Measurements from ENCODE around the gene LRRFIP1.
"Not testable (repeated sequence)": the region's sequence is repeated elsewhere in the genome, so short reads cannot be mapped to it uniquely, and the experiment has no call there.

LRRFIP1 gene, protein sequence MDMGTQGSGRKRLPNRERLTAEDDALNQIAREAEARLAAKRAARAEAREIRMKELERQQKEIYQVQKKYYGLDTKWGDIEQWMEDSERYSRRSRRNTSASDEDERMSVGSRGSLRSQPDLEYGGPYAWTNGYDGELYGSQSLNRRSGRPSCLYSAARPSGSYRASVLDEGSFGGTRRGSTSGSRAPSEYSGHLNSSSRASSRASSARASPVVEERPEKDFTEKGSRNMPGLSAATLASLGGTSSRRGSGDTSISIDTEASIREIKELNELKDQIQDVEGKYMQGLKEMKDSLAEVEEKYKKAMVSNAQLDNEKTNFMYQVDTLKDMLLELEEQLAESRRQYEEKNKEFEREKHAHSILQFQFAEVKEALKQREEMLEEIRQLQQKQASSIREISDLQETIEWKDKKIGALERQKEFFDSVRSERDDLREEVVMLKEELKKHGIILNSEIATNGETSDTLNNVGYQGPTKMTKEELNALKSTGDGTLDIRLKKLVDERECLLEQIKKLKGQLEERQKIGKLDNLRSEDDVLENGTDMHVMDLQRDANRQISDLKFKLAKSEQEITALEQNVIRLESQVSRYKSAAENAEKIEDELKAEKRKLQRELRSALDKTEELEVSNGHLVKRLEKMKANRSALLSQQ

GRCh38 chr2:237627441-237628246 is at the start of gene LRRFIP1:
Gene LRRFIP1 (plus strand): TSS chr2:237627587. CDS start chr2:237627645, 58 bp downstream.
- peak; percentile 39 for DNase-seq

- no peak for DNase-seq
These were observed 49.2 kb upstream of the LRRFIP1 start for GRCh38 chr2:237577956-237578870.

GRCh38 chr2:237581326-237581725 is 46.1 kb upstream of the LRRFIP1 start:
- no peak for DNase-seq

DNA sequence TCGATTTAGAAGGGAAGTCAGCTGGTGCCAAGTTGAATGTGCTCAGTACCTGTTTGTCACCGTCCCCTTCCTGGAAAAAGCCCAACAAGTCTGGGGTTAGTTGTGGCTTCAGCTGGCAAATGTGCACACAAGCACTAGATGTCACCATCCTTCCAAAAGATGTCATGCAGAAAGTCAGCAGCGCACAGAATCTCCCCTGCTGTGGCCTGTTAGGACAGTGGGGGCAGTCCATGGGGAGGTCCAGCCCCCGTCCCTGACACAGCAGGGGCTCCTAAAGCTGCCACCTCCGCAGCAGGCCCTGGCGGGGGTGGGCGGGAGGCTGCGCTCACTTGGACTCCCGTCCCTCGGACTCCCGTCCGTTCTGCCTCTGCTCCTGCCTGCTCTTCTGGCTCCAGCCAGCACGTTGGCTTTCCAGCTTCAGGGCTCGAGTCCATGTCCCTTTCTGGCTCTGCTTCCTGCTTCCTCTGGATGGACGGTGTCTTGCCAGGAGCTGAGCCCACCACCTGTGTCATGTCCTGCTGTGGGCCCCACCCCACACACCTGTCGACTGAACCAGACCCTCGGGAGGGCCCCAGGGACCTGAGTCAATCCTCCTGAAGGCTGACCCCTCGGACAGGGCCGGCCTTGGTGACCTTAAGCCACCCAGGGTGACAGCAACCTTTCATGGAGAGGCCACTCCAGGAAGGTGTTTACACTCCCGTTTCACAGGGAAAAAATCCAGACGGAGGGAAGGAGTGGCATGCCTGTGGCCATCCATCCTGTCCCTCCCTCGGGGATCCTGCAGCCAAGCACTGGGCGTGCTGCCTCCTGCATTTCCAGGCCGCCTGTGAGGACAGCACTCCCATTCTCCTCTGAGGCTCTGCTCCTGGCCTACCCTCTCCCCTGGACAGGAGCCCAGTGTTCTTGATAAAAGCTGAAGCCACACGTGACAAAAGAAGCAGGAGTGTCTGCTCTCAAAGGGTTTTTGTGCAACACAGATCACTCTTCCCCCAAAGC is 45.3 kb upstream of the LRRFIP1 start:
- DNase-seq: peak; percentile 70

GRCh38 chr2:237583385-237584295 is 43.7 kb upstream of the LRRFIP1 start:
- no peak for DNase-seq

DNA sequence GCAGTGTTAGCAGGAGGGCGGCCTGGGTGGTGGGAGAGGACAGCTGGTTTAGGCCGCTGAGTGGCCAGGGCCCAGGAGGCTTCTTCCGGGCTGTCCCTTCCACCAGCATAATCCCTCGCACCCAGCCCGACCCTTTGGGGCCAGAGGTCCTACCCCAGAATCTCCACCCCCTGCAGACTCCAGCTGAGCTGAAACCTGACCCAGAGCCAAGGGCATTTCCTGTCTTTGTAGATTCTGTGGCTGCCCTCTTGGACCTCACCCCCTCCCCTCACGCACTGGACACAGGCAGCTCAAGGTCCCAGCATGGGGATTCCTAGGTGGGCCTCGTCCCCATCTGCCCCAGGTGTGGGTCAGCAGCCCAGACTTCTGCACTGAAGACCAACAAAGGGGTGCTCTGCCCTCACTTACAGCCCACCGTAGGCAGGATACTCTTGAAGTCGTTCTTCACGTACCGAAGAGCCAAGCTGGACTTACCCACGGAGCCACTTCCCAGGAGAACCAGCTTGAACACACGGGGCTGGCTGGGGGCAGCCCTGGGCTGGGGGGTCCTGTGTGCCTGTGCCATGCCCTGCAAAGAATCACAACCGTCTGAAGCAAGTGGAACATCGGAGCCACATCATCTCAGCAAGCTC is 41.7 kb upstream of the LRRFIP1 start:
- no peak for DNase-seq

- peak; percentile 42 for DNase-seq
These were observed 39.2 kb upstream of the LRRFIP1 start for GRCh38 chr2:237588044-237588696.

- DNase-seq: no peak
These were observed 36.9 kb upstream of the LRRFIP1 start, which contains the start of gene RAB17 for GRCh38 chr2:237590272-237591140. Gene RAB17 (minus strand): TSS chr2:237590734. CDS start chr2:237586154, 4,580 bp downstream.

GRCh38 chr2:237591141-237591881 is 36.1 kb upstream of the LRRFIP1 start:
- DNase-seq: no peak

GRCh38 chr2:237592425-237592980 is 34.9 kb upstream of the LRRFIP1 start:
- no peak for DNase-seq

DNA sequence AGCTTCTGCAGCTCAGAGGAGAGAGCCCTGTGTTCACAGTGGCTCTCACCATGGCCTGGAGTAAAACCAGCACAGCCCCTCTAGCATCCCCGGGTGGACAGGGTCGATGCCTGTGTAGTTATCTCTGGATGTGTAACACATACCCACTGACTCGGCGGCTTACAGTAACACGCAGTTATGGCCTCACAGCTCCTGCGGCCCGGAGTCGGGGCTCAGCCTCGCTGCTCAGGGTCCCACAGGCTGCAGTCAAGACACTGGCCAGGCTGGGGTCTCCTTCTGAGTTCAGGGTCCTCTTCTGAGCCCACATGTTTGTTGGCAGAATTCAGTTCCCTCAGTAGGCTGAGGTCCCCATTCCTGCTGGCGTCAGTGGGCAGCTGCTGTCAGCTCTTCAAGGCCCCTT is 34.4 kb upstream of the LRRFIP1 start:
- no peak for DNase-seq

- peak; percentile 87 for DNase-seq
These were observed 33.6 kb upstream of the LRRFIP1 start for GRCh38 chr2:237593596-237594320.

DNA sequence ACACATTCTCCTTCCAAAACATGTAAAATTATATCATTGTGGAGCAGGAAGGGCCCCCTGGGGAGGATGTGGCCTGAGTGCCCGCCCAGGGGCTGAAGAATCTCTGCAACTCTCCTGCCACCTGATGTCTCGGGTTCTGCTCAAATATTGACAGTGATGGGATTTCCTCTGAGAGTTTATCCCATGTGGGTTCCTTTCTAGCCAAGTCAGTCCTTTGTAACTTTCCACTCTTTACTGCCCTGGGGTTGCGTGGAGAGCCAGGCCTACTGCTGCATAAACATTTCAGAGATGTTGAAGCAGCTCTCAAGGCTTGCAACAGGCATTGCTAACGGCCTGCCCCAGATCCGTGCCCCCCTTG is 32.9 kb upstream of the LRRFIP1 start:
- DNase-seq: no peak

GRCh38 chr2:237595829-237596519 is 31.4 kb upstream of the LRRFIP1 start:
- not testable (repeated sequence) for DNase-seq

DNA sequence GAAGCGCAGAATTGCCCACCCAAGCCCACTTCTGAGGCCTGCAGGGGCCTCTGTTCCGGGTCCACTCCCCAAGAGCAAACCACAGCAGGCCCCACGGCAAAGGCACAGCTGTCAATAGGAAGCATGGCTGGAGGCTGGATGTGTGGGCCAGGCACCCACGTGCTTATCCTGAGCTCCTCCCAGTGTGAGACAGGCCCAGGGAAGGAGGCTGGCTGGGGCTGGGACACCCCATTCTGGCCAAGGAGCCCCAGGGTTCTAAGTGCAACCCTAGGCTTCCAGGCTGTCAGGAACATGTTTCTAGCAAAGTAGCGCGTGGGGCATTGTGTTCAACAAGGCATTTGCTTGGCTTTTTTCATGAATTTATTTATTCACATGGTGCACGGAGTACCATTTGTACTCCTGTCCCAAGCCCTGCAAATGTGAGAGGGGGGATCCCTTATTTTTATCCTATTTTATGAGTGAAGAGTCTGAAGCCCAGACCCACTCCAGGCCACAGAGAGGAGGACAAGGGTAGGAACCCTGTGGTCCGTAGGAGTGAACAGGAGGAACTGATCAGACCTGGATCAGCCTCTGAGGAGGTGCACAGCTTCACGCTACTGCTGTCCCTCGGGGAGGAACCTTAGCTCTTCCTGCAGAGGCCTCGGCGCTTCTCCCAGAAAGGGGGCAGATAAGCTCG is 30.7 kb upstream of the LRRFIP1 start:
- DNase-seq: no peak
